Cardiac fibroblast (primary cell): ENCODE data around the gene PCYT1B.
"Not testable (repeated sequence)": the region's sequence is repeated elsewhere in the genome, so short reads cannot be mapped to it uniquely, and the experiment has no call there.

Experiments used
- DNase-seq, 2 donors: peaks; one replicate each; pipeline versions ENCODE4 v3.0.0 to v3.0.0-alpha.2; 2010; ENCODE audit warnings: low read depth in 2 of 2
- H3K4me3 ChIP-seq, 2 donors: replicated peaks in 1 of 2; 1 replicate in 1 of 2; 2 replicates in 1 of 2; pipeline ENCODE4 v1.5.1; 2011; ENCODE audit warnings: low read depth in 2 of 2, low read length in 2 of 2, mild to moderate bottlenecking in 2 of 2, moderate library complexity in 1 of 2
- TF ChIP-seq, protein P1 (sequence below): IDR thresholded peaks from one replicate; pipeline ENCODE4 v1.5.1; 2011; ENCODE audit warnings: low read depth, mild to moderate bottlenecking, low read length, inconsistent platforms

Gene PCYT1B

DNA sequence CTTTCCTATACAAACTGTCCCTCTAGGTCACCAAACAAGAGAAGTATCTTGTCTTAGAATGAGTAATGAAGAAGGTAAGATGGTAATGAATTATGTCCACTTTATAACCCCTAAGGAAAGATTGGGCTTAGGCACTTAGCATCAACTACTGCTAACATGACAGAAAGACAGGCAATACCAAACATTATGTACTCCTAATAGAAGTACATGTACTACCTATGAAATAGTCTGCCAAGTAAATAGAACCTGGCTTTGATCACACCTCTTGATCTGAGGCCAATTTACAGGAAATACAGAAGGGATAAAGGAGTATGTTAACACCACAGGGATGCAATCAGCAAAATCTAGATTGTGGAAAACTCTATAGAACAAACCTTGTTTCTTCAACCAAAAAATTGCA, 14.1 kb upstream of the PCYT1B start:
- DNase-seq, result no peak
- H3K4me3 ChIP-seq, result no peak overlapping the region
- TF ChIP-seq, protein P1, sequence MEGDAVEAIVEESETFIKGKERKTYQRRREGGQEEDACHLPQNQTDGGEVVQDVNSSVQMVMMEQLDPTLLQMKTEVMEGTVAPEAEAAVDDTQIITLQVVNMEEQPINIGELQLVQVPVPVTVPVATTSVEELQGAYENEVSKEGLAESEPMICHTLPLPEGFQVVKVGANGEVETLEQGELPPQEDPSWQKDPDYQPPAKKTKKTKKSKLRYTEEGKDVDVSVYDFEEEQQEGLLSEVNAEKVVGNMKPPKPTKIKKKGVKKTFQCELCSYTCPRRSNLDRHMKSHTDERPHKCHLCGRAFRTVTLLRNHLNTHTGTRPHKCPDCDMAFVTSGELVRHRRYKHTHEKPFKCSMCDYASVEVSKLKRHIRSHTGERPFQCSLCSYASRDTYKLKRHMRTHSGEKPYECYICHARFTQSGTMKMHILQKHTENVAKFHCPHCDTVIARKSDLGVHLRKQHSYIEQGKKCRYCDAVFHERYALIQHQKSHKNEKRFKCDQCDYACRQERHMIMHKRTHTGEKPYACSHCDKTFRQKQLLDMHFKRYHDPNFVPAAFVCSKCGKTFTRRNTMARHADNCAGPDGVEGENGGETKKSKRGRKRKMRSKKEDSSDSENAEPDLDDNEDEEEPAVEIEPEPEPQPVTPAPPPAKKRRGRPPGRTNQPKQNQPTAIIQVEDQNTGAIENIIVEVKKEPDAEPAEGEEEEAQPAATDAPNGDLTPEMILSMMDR, result no peak

DNA sequence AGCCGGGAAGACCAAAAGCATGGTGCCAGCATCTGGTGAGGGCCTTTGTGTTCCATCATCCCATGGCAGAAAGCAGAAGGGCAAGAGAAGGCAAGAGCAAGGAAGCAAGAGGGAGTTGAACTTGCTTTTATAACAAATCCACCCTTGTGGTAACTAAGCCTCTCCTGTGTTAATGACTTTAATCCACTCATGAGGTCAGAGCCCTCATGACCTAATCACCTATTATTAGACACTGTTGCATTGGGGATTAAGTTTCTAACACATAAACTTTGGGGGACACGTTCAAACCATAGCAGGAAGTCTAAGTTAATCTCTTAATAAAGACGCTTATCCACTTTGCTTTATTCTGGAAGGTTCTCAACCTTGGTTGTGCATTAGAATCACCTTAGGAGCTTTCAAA, 12.5 kb upstream of the PCYT1B start:
- no peak for DNase-seq
- TF ChIP-seq, protein P1, result no peak

DNA sequence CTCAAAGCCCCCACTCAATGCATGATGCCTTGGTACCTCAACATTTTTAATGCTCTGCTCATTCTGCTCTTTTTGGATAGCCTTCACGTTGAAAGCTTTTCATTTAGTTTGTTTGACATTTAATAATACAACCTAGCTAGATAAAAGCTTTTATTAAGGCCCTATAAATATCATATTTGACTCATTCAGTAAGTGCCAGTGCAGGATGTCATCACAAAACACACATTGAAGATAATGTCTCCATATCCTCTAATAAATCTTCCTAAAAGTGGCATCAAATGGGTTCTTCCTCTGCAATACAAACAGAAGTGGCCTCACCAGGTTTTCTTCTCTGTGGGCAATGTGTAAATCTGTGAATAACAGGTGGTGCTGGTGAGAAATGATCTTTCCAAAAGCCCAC, 12.0 kb upstream of the PCYT1B start:
- no peak for DNase-seq
- H3K4me3 ChIP-seq, result no peak overlapping the region
- TF ChIP-seq, protein P1, result no peak

More for the DNA sequence above, 12.5 kb upstream of the PCYT1B start:
- H3K4me3 ChIP-seq, result no peak overlapping the region

DNA sequence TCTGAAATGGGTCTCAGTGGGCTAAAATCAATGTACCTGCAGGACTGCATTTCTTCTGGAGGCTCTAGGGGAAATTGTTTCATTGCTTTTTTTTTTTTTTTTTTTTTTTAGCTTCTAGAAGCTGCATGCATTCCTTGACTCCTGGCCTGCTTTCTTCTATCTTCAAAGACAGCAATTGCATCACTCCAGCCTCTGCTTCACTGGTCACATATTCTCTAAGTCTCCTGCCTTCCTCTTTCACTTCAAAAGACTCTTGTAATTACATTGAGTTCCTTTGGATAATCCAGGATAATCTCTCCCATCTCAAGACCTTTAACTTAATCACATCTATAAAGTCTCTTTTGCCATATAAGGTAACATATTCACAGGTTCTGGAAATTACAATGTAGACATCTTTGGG, 11.3 kb upstream of the PCYT1B start:
- peak in 1 of 2 donors; percentile 19 for DNase-seq
- no peak overlapping the region for H3K4me3 ChIP-seq
- TF ChIP-seq, protein P1, result no peak

DNA sequence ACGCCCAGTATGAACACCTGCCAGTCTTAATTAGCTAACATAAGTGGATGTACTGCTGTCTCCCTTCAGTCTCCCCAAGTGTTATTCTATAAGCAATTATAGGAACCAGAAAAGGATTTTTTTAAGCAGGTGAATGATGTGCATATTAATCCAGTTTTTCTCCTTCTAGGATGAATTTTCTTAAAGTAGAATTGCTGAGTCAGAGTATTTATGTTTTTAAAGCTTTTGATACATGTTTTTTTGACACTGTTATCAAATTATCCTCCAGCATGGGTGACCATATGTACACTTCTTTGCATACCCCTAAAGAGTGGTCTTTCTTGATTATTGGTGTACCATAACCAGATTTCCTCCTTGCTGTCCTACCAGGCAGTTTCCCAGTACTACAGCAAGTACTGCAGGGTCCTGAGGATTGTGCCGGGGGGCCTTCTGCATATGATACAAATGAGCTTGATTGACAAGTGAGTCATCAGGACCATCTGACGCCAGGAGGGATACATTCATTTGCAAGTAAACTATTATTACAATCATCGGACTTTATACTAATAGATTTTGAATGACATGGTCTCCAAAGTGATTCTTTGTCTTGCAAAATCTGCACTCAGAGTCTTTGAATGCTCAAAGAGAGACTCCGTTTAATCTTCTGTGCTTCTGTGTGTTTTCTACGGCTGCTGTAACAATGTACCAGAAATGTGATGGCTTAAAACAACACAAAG, 10.7 kb upstream of the PCYT1B start:
- TF ChIP-seq, protein P1, result no peak
- no peak for DNase-seq
- no peak overlapping the region for H3K4me3 ChIP-seq

DNA sequence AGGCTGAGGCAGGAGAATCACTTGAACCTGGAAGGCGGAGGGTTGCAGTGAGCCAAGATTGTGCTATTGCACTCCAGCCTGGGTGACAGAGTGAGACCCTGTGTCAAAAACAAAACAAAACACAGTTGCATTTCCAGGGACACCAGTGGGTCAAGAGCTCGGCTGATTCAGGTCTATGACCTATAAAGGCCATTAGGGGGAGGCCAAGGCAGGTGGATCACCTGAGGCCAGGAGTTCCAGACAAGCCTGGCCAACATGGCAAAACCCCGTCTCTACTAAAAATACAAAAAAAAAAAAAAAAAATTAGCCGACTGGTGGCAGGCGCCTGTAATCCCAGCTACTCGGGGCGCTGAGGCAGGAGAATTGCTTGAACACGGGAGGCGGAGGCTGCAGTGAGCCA, 8.5 kb upstream of the PCYT1B start:
- not testable (repeated sequence) for H3K4me3 ChIP-seq, DNase-seq

DNA sequence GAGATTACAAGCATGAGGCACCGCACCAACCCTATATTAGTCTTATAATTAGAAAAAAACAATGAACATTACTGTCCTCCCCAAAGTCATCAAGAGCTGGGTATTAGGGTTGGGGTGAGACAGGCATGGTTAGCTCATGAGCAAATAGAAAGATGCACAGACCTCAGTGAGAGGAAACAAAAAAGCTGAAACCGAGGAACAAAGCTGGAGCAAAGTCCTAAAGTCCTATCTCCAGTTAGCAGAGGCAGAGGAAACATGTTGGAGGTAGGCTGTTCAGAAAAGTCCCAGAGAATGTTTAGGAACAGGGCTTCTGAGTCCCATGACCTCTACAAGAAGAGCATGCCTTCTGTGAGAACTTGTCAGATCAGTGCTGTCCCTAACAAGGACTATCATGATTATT, 4.6 kb upstream of the PCYT1B start:
- H3K4me3 ChIP-seq, result no peak overlapping the region
- TF ChIP-seq, protein P1, result no peak
- DNase-seq, result no peak
